Activated naive CD8-positive, alpha-beta T cell treated with anti-CD3 and anti-CD28 coated beads, Interleukin-2, amount 50 U/mL, for 24 hours (primary cell): Measurements from ENCODE around the gene CALY.

Experiments used
- ATAC-seq: fragments of 150-1000 bp; cut with Tn5 transposase; one replicate; pipeline ENCODE4 v1.10.0; 2021
- DNase-seq: peaks from one replicate; pipeline ENCODE4 v3.0.0; 2021
- H3K27ac Mint-ChIP-seq: one replicate; pipeline ENCODE4 v1.8.0; 2021; ENCODE audit warnings: mild to moderate bottlenecking, mixed read lengths
- H3K27me3 Mint-ChIP-seq: one replicate; pipeline ENCODE4 v1.8.0; 2021; ENCODE audit warnings: mixed read lengths
- H3K36me3 Mint-ChIP-seq: one replicate; pipeline ENCODE4 v1.8.0; 2021; ENCODE audit warnings: low read depth, mixed read lengths
- H3K4me1 Mint-ChIP-seq: one replicate; pipeline ENCODE4 v1.8.0; 2021; ENCODE audit warnings: mixed read lengths
- H3K4me3 Mint-ChIP-seq: one replicate; pipeline ENCODE4 v1.8.0; 2021; ENCODE audit warnings: mild to moderate bottlenecking, moderate library complexity, mixed read lengths
- H3K9me3 Mint-ChIP-seq: one replicate; pipeline ENCODE4 v1.8.0; 2021; ENCODE audit warnings: mixed read lengths

The CALY gene

DNA sequence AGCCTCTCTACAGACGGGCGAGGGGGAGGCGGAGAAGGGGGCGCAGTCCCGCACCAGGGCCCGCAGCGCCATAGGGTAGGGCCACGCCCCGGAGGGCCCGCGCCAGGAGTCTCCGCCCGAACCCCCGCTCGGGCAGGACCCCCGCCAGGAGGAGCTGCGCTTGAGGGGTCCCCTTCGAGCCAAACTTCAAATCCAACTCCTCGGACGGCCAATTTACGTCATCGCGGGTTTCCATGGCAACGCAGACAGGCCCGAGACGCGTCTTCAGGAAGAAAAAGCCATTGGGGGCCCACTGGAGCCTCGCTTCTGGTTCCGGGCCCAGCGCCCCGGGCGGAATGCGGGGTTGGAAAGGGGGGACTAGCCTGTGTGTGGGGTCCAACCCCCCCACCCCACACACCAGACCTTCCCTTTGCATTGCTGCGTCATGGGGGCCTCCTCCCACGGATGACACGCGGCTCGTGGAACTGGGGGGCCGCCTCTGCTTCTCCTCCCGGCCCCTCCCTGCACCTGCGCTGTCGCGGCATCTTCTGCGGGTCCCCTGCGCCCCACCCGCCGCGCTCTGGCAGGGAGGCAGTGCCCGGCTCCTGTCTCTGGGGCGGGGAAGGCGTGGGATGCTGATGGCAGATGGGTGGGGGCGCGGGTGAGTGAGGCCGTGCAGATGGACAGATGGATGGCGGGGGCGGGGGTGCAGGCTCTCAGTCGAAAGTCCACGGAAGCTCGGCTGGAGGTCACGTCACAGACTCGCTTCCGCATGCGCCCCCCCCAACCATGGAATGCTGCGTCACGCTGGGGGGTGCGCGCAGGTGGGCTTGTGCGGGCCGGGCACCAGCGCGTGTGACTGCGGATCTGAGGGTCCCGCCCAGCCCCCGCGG is 1.2 kb downstream of the CALY start:
- Mint-ChIP-seq H3K27ac (no peak overlapping the region), H3K4me1 (peaks cover 5% of the 10 kb centered on the region), H3K36me3 (no peaks in the 10 kb centered on the region), H3K27me3 (peaks cover 30% of the 10 kb centered on the region), H3K9me3 (no peaks in the 10 kb centered on the region), H3K4me3 (peak overlapping the region; percentile 38)
- ATAC-seq (peak; percentile 20), DNase-seq (peak; percentile 80)

DNA sequence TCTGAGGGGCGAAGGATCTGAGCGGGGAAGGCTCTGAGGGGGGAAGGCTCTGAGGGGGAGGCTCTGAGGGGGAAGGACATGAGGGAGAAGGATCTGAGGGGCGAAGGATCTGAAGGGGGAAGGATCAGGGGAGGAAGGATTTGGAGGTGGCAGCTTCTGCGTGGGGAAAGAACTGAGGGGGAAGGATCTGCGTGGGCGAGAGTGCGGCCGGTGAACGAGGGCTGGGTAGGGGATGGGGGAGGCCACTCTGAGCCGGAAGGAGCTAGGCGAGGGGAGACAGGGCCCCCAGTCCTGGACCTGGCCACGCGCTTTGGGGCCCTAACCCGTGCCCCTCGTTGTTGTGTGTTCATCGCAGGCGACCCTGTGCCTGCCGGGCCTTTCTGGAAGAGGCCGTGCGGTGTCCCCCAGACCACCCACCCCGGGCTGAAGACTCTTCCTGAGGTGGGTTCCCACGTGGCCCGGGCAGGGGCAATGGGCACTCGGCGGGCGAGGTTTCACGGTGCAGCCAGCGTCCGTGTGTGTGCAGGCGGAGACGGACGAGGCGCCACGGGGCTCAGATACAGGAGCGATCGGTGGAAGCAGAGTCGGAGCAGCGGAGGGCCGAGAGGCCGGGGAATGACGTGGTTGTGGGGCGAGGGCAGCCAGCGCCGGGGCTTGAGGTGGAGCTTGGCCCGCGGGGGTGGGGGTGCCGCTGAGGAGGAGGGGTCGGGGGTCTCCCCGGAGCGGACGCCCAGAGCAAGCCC is 2.0 kb downstream of the CALY start:
- ATAC-seq (no peak), DNase-seq (peak; percentile 33)
- no peaks in the 10 kb centered on the region for H3K36me3 Mint-ChIP-seq
- peaks cover 8% of the 10 kb centered on the region for H3K4me1 Mint-ChIP-seq
- H3K4me3 Mint-ChIP-seq = peak overlapping the region; percentile 72
- H3K27me3 Mint-ChIP-seq = peaks cover 33% of the 10 kb centered on the region
- no peak overlapping the region for H3K27ac Mint-ChIP-seq
- H3K9me3 Mint-ChIP-seq = no peaks in the 10 kb centered on the region

- DNase-seq (no peak), ATAC-seq (no peak)
- H3K4me3 Mint-ChIP-seq = no peak overlapping the region
- no peaks in the 10 kb centered on the region for H3K36me3 Mint-ChIP-seq
- H3K9me3 Mint-ChIP-seq = no peaks in the 10 kb centered on the region
- H3K27me3 Mint-ChIP-seq = peaks cover 38% of the 10 kb centered on the region
- H3K27ac Mint-ChIP-seq = no peak overlapping the region
- H3K4me1 Mint-ChIP-seq = peaks cover 8% of the 10 kb centered on the region
Measured at GRCh38 chr10:133332936-133333699, 3.6 kb downstream of the CALY start.

GRCh38 chr10:133329491-133330202 is 7.0 kb downstream of the CALY start:
- peak; percentile 92 for DNase-seq
- Mint-ChIP-seq H3K4me1 (peaks cover 11% of the 10 kb centered on the region), H3K27ac (no peak overlapping the region), H3K9me3 (no peaks in the 10 kb centered on the region), H3K4me3 (no peak overlapping the region), H3K27me3 (peaks cover 55% of the 10 kb centered on the region), H3K36me3 (no peaks in the 10 kb centered on the region)
- peak; percentile 92 for ATAC-seq

- Mint-ChIP-seq H3K4me3 (no peak overlapping the region), H3K36me3 (no peaks in the 10 kb centered on the region), H3K27ac (no peak overlapping the region), H3K9me3 (no peaks in the 10 kb centered on the region), H3K4me1 (peaks cover 11% of the 10 kb centered on the region), H3K27me3 (peaks cover 52% of the 10 kb centered on the region)
- ATAC-seq (no peak), DNase-seq (no peak)
Measured at GRCh38 chr10:133328358-133329343, 8.0 kb downstream of the CALY start.

- DNase-seq (no peak), ATAC-seq (no peak)
- no peaks in the 10 kb centered on the region for H3K9me3 Mint-ChIP-seq
- H3K4me1 Mint-ChIP-seq = peaks cover 11% of the 10 kb centered on the region
- H3K27ac Mint-ChIP-seq = no peak overlapping the region
- no peaks in the 10 kb centered on the region for H3K36me3 Mint-ChIP-seq
- no peak overlapping the region for H3K4me3 Mint-ChIP-seq
- peaks cover 50% of the 10 kb centered on the region for H3K27me3 Mint-ChIP-seq
Measured at GRCh38 chr10:133327651-133328357, 8.9 kb downstream of the CALY start.

- Mint-ChIP-seq H3K9me3 (no peaks in the 10 kb centered on the region), H3K27me3 (peaks cover 42% of the 10 kb centered on the region), H3K4me1 (peaks cover 11% of the 10 kb centered on the region), H3K36me3 (no peaks in the 10 kb centered on the region), H3K4me3 (no peak overlapping the region), H3K27ac (no peak overlapping the region)
- no peak for ATAC-seq
- no peak for DNase-seq
Measured at GRCh38 chr10:133326745-133327650, 9.7 kb downstream of the CALY start.

DNA sequence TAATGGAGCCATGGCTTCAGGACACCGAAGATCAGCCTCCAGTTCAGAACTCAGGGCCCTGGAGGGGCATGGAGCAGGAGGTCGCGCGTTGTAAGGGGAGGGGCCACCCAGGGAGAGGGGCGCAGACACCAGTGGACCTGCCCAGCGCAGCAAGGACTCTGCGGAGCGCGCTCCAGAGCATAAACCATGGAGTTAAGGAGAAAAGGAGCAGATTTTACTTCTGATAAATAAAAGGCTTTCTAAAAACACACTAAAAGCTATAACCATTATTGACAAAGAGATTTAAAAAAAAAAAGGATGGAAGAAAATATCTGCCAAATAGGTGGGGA is 10.5 kb downstream of the CALY start:
- Mint-ChIP-seq H3K4me1 (peaks cover 11% of the 10 kb centered on the region), H3K27ac (no peak overlapping the region), H3K9me3 (no peaks in the 10 kb centered on the region), H3K36me3 (no peaks in the 10 kb centered on the region), H3K4me3 (no peak overlapping the region), H3K27me3 (peaks cover 37% of the 10 kb centered on the region)
- DNase-seq (no peak), ATAC-seq (no peak)

- Mint-ChIP-seq H3K27ac (no peak overlapping the region), H3K4me3 (peak overlapping the region; percentile 65), H3K27me3 (peaks cover 33% of the 10 kb centered on the region), H3K9me3 (no peaks in the 10 kb centered on the region), H3K4me1 (peaks cover 11% of the 10 kb centered on the region), H3K36me3 (no peaks in the 10 kb centered on the region)
- ATAC-seq (no peak), DNase-seq (no peak)
Measured at GRCh38 chr10:133325440-133326222, 11.1 kb downstream of the CALY start.

- Mint-ChIP-seq H3K9me3 (peaks cover 4% of the 10 kb centered on the region), H3K4me3 (no peak overlapping the region), H3K4me1 (peaks cover 9% of the 10 kb centered on the region), H3K27ac (no peak overlapping the region), H3K36me3 (peaks cover 2% of the 10 kb centered on the region), H3K27me3 (peaks cover 35% of the 10 kb centered on the region)
- ATAC-seq (no peak), DNase-seq (no peak)
Measured at GRCh38 chr10:133324857-133325260, 11.8 kb downstream of the CALY start.

DNA sequence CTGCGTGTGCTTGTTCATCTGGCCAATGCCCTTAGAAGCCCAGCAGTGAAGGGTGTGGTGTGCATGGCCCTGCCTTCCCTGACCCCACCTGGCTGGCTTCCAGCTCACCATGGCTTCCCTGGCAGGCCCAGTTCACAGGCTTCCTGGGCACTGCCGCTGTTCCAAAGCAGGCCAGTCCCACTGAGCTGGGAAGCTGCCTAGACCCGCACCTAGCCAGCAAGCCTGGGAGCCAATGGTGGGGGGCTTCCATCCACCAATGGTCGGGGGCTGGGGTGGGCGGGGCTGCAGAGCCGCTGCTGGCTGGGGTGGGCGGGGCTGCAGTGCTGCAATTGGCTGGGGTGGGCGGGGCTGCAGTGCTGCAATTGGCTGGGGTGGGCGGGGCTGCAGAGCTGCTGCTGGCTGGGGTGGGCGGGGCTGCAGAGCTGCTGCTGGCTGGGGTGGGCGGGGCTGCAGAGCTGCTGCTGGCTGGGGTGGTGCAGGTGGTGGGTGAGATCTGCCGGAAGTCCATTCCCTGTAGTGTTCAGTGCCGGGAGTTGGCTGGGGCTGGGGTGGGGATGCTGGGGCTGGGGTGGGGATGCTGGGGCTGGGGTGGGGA is 12.4 kb downstream of the CALY start:
- Mint-ChIP-seq H3K36me3 (peaks cover 2% of the 10 kb centered on the region), H3K4me1 (peaks cover 11% of the 10 kb centered on the region), H3K4me3 (no peak overlapping the region), H3K27ac (no peak overlapping the region), H3K9me3 (peaks cover 4% of the 10 kb centered on the region), H3K27me3 (peaks cover 38% of the 10 kb centered on the region)
- ATAC-seq = peak; percentile 72
- peak; percentile 67 for DNase-seq
